K562 (cell line): Measurements from ENCODE around the gene PPP2R3B. TPM values are rescaled to one million over a fixed set of nuclear protein-coding genes. Genes with fewer than 3 reads are reported as not detected.

Experiments
- ATAC-seq: fragments of 200-7000 bp; cut with Tn5 transposase; 3 replicates; pipeline ENCODE4 v1.9.1; 2020; ENCODE audit warnings: moderate library complexity
- BruUV-seq: library from RNA; stranded (reverse); fragments of 400-500 nt; replicated peaks from 2 replicates; lab custom pipeline; 2021; lab: Mats Ljungman, UMichigan
- CTCF ChIA-PET: fragments of 300-600 bp; formaldehyde crosslinking; extraction: SDS; loops from one replicate; lab custom pipeline; 2021; ENCODE audit warnings: low intra/inter-chr PET ratio; lab: Yijun Ruan, JAX
- POLR2A ChIA-PET: fragments of 300-600, 350-650 bp; sonication (Branson Sonifier 250); formaldehyde crosslinking; extraction: SDS; loops from one replicate; lab custom pipeline; 2021; ENCODE audit warnings: antibody characterized with exemption, inconsistent platforms; lab: Yijun Ruan, JAX
- DNase-seq, 4 experiments: peaks; one replicate each; pipeline versions ENCODE4 v3.0.0 to v3.0.0-alpha.2; 2011 to 2018; ENCODE audit warnings: low spot score in 3 of 4, mixed read lengths in 3 of 4; ENCODE audit errors: extremely low read depth in 1 of 4
- FAIRE-seq: peaks from 2 replicates; lab custom pipeline; 2011; peaks lifted over from hg19 to GRCh38; lab: Jason Lieb, UNC
- H2AFZ ChIP-seq: 2 replicates; pipeline ENCODE4 v1.6.0; 2011; ENCODE audit warnings: low read depth, low read length, control low read depth, inconsistent platforms
- H3K27ac ChIP-seq: fragments of 200-600 bp; 3 replicates; pipeline ENCODE4 v1.8.0; 2011; ENCODE audit warnings: low read depth, mild to moderate bottlenecking, control low read depth, inconsistent platforms, low read length, moderate library complexity, mixed read lengths; ENCODE audit errors: extremely low read depth
- H3K27me3 ChIP-seq, 2 experiments: fragments of 300-600 bp in 1 of 2; 2 replicates in 1 of 2; 3 replicates in 1 of 2; pipeline versions ENCODE4 v1.6.0 to v1.8.0; 2011; ENCODE audit warnings: inconsistent platforms in 2 of 2, low read length in 2 of 2, mild to moderate bottlenecking in 1 of 2, mixed read lengths in 1 of 2, moderate library complexity in 1 of 2; ENCODE audit not compliant: control insufficient read depth in 2 of 2, insufficient read depth in 2 of 2
- H3K36me3 ChIP-seq: fragments of 300-600 bp; 3 replicates; pipeline ENCODE4 v1.8.0; 2011; ENCODE audit warnings: mild to moderate bottlenecking, low read length, inconsistent platforms; ENCODE audit not compliant: control insufficient read depth, insufficient read depth
- H3K4me1 ChIP-seq, 2 experiments: fragments of 200-600 bp in 1 of 2; replicated peaks in 1 of 2; 2 replicates in 1 of 2; 3 replicates in 1 of 2; pipeline versions ENCODE4 v1.5.1 to v1.8.0; 2011; ENCODE audit warnings: inconsistent platforms in 2 of 2, low read length in 2 of 2, mild to moderate bottlenecking in 1 of 2, mixed read lengths in 1 of 2, moderate library complexity in 1 of 2; ENCODE audit not compliant: control insufficient read depth in 2 of 2, insufficient read depth in 2 of 2
- H3K4me2 ChIP-seq: 2 replicates; pipeline ENCODE4 v1.6.1; 2011; ENCODE audit warnings: low read length, control low read depth, inconsistent platforms, mixed read lengths; ENCODE audit not compliant: insufficient read depth
- H3K4me3 ChIP-seq: fragments of 200-600 bp; sonication (generic), shearing (Covaris generic); 2 replicates; pipeline ENCODE4 v1.5.1; 2016; ENCODE audit warnings: control low read depth, inconsistent platforms
- H3K79me2 ChIP-seq: fragments of 200-600 bp; 3 replicates; pipeline ENCODE4 v1.8.0; 2011; ENCODE audit warnings: low read length, inconsistent platforms; ENCODE audit not compliant: control insufficient read depth, insufficient read depth
- H3K9ac ChIP-seq, 2 experiments: 2 replicates each; pipeline versions ENCODE4 v1.6.0 to v1.6.1; 2011; ENCODE audit warnings: low read depth in 2 of 2, low read length in 2 of 2, control low read depth in 1 of 2, inconsistent platforms in 1 of 2, mild to moderate bottlenecking in 1 of 2, mixed read lengths in 1 of 2; ENCODE audit not compliant: insufficient read depth in 1 of 2
- H3K9me1 ChIP-seq: one replicate; pipeline ENCODE4 v1.6.0; 2011; ENCODE audit warnings: inconsistent platforms, mild to moderate bottlenecking, low read length, moderate library complexity; ENCODE audit not compliant: control insufficient read depth, insufficient read depth
- H3K9me3 ChIP-seq: replicated peaks from 2 replicates; pipeline ENCODE4 v1.5.1; 2011; ENCODE audit warnings: low read depth, low read length, inconsistent platforms; ENCODE audit not compliant: control insufficient read depth, insufficient read depth
- H4K20me1 ChIP-seq: replicated peaks from 2 replicates; pipeline ENCODE4 v1.6.1; 2011; ENCODE audit warnings: low read length, inconsistent platforms, mixed read lengths; ENCODE audit not compliant: control insufficient read depth, insufficient read depth
- ASH1L ChIP-seq: fragments of 450-650 bp; IDR thresholded peaks from 2 replicates; pipeline ENCODE4 v1.6.1; 2018; ENCODE audit warnings: borderline replicate concordance, mild to moderate bottlenecking, low read depth; ENCODE audit not compliant: partially characterized antibody
- ATF1 ChIP-seq, 2 experiments: fragments of 450-650 bp in 1 of 2; IDR thresholded peaks; 2 replicates each; pipeline ENCODE4 v1.6.1; 2016; ENCODE audit warnings: missing compliant biosample characterization in 1 of 2, missing genetic modification characterization in 1 of 2
- CUX1 ChIP-seq: fragments of 200-800 bp; sonication (Bioruptor generic); IDR thresholded peaks from 2 replicates; pipeline ENCODE4 v1.6.1; 2016; ENCODE audit warnings: missing genetic modification characterization, missing compliant biosample characterization
- FOXM1 ChIP-seq, 2 experiments: fragments of 450-650 bp in 1 of 2; sonication (generic) in 1 of 2; formaldehyde crosslinking in 1 of 2; IDR thresholded peaks; 2 replicates each; pipeline versions ENCODE4 v1.6.1 to v1.9.0; 2017 to 2022; ENCODE audit warnings: low read depth in 2 of 2, mild to moderate bottlenecking in 2 of 2, missing genetic modification reagents in 1 of 2, moderate library complexity in 1 of 2
- FOXP1 ChIP-seq: sonication (generic); formaldehyde crosslinking; IDR thresholded peaks from 2 replicates; pipeline ENCODE4 v1.8.0; 2022; ENCODE audit warnings: mild to moderate bottlenecking, missing genetic modification reagents
- HDAC6 ChIP-seq: IDR thresholded peaks from 2 replicates; pipeline ENCODE4 v1.6.1; 2012; ENCODE audit warnings: low read depth, mild to moderate bottlenecking, control low read depth, inconsistent platforms, low read length, moderate library complexity
- MIER1 ChIP-seq: fragments of 450-650 bp; IDR thresholded peaks from 2 replicates; pipeline ENCODE4 v1.6.1; 2016; ENCODE audit warnings: antibody characterized with exemption, mild to moderate bottlenecking, low read depth
- TAF1 ChIP-seq: IDR thresholded peaks from 2 replicates; pipeline ENCODE4 v1.6.1; 2011; ENCODE audit warnings: mild to moderate bottlenecking, low read length, moderate library complexity; ENCODE audit not compliant: insufficient read depth, control insufficient read depth, severe bottlenecking; ENCODE audit errors: extremely low read depth
- ZFP30 ChIP-seq: fragments of 250-450 bp; sonication (Bioruptor Pico); IDR thresholded peaks from 2 replicates; pipeline ENCODE4 v1.8.0; 2022; ENCODE audit warnings: moderate library complexity, mild to moderate bottlenecking, inconsistent platforms, borderline replicate concordance
- ZNF184 ChIP-seq: sonication (generic); formaldehyde crosslinking; IDR thresholded peaks from 2 replicates; pipeline ENCODE4 v1.5.0; 2020; ENCODE audit warnings: missing genetic modification reagents
- WGBS: fragments of 100-300 bp; shearing (Covaris generic); methylation state at CpG from one replicate; pipeline ENCODE4 v1.1.6; 2016; ENCODE audit warnings: low coverage, mixed read lengths; ENCODE audit not compliant: insufficient coverage; ENCODE audit errors: missing lambda C conversion rate; 5-methylcytosine and 5-hydroxymethylcytosine counted together
- in situ Hi-C: fragments of 300-500 bp; cut with MboI; formaldehyde crosslinking; loops from 4 replicates; pipeline ENCODE4 v1.15.0; 2018; ENCODE audit warnings: inconsistent platforms, mixed read lengths
- intact Hi-C: fragments of 100-400 bp; cut with micrococcal nuclease; formaldehyde crosslinking; loops from 2 replicates; pipeline ENCODE4 v1.14.2; 2022
- polyA plus RNA-seq, 8 experiments: library from polyadenylated mRNA; depleted of rRNA in 4 of 8; stranded (reverse) in 5 of 8; unstranded in 3 of 8; fragments of >200 nt; fragmentation: Nextera tagmentation in 2 of 8; fragmentation: Illumina TruSeq in 1 of 8; extraction: Ambion mirVana in 2 of 8; extraction: Trizol in 1 of 8; gene quantifications; 2 replicates each; pipeline versions ENCODE4 v1.2.1 to v1.2.3, GENCODE V29; 2011 to 2014; ENCODE audit warnings: inconsistent platforms in 1 of 8, missing spikeins in 1 of 8
- total RNA-seq, 7 experiments: library from RNA; depleted of rRNA in 6 of 7; stranded (reverse); fragments of >200 nt in 6 of 7; fragmentation: Illumina TruSeq in 2 of 7; extraction: Trizol in 2 of 7; gene quantifications; 2 replicates each; pipeline versions ENCODE4 v1.2.1 to v1.2.3, GENCODE V29; 2011 to 2021; ENCODE audit warnings: low replicate concordance in 1 of 7

Gene PPP2R3B
- total and polyA plus RNA-seq, 9 of the 15 experiments (the other 6 are each of a cell fraction or from before 2014, with no cell fraction given), result 0.04 to 18.2 (median 8.2) TPM; not detected in 1

GRCh38 chrX:308821-309520 is 77.7 kb downstream of the PPP2R3B start:
- BruUV-seq, result no TSS peak
- in situ Hi-C loops (no loop called here), intact Hi-C loops (no loop called here)
- Histone ChIP-seq H3K36me3 (peaks cover 67% of the 10 kb centered on the region), H4K20me1 (no peaks in the 10 kb centered on the region), H3K9ac (no peak overlapping the region; a peak in 1 of 4 replicates), H3K79me2 (no peaks in the 10 kb centered on the region), H3K9me3 (no peaks in the 10 kb centered on the region), H3K4me1 (peaks cover 0 to 9% of the 10 kb centered on the region in 2 experiments; a peak in 2 of 5 replicates), H3K27me3 (no peaks in the 10 kb centered on the region), H3K4me3 (no peak overlapping the region), H3K4me2 (no peak overlapping the region), H3K9me1 (no peaks in the 10 kb centered on the region), H2AFZ (no peak overlapping the region), H3K27ac (no peak overlapping the region)
- ChIA-PET POLR2A (no interaction called here), CTCF (no interaction called here)
- ATAC-seq, result no peak
- no peak for FAIRE-seq
- no peak for DNase-seq
- TF ChIP-seq MIER1 (no peak), ZNF184 (no peak), ASH1L (no peak), HDAC6 (no peak), TAF1 (no peak), FOXP1 (CRISPR knock-in tag) (no peak), ZFP30 (CRISPR knock-in tag) (no peak), ATF1 (CRISPR knock-in tag; IDR thresholded peaks at IDR 0.05) (no peak), ATF1 (tag; IDR thresholded peaks at IDR 0.05) (no peak), FOXM1 (IDR thresholded peaks at IDR 0.05; ENCODE audit: low read depth) (no peak), FOXM1 (CRISPR knock-in tag; IDR thresholded peaks at IDR 0.05; ENCODE audit: low read depth) (no peak), CUX1 (CRISPR knock-in tag) (no peak)
- 90% methylated on average over 13 of the region's 30 CpGs for WGBS
